Nephron (organoid): ENCODE measurements around the gene RASGEF1B.
A peak's percentile ranks its signal among the peaks of the same experiment; 100 is the strongest.

Experiments used
- H3K27ac Mint-ChIP-seq, 3 experiments: 2 replicates each; pipeline ENCODE4 v1.8.0; 2020; ENCODE audit warnings: mixed read lengths in 3 of 3, mild to moderate bottlenecking in 2 of 3, moderate library complexity in 1 of 3
- H3K27me3 Mint-ChIP-seq: 2 replicates; pipeline ENCODE4 v1.8.0; 2021; ENCODE audit warnings: low read depth, mild to moderate bottlenecking, moderate library complexity, mixed read lengths
- H3K36me3 Mint-ChIP-seq: 2 replicates; pipeline ENCODE4 v1.8.0; 2020; ENCODE audit warnings: low read depth, mixed read lengths
- H3K4me1 Mint-ChIP-seq: 2 replicates; pipeline ENCODE4 v1.8.0; 2020; ENCODE audit warnings: mixed read lengths
- H3K4me3 Mint-ChIP-seq, 3 experiments: 2 replicates each; pipeline ENCODE4 v1.8.0; 2020; ENCODE audit warnings: mild to moderate bottlenecking in 3 of 3, mixed read lengths in 3 of 3, moderate library complexity in 2 of 3
- H3K9me3 Mint-ChIP-seq: 2 replicates; pipeline ENCODE4 v1.8.0; 2020; ENCODE audit warnings: mixed read lengths
- CTCF ChIP-seq, 3 experiments: fragments of 200-600 bp; sonication (generic); IDR thresholded peaks; one replicate each; pipeline ENCODE4 v1.5.0; 2021; ENCODE audit warnings: antibody characterized with exemption in 3 of 3; ENCODE audit not compliant: unreplicated experiment in 3 of 3

RASGEF1B gene

GRCh38 chr4:81424816-81425755 is 46.6 kb downstream of the RASGEF1B start:
- peaks cover 3% of the 10 kb centered on the region for H3K9me3 Mint-ChIP-seq
- H3K27me3 Mint-ChIP-seq, result peaks cover 11% of the 10 kb centered on the region
- peaks cover 37% of the 10 kb centered on the region for H3K4me1 Mint-ChIP-seq
- TF ChIP-seq CTCF (IDR thresholded peaks at IDR 0.05; ENCODE audit: unreplicated experiment in 3 of 3), result no peak
- H3K36me3 Mint-ChIP-seq, result peaks cover 17% of the 10 kb centered on the region
- H3K27ac Mint-ChIP-seq, result peak overlapping the region in 1 of 3 experiments; percentile 57
- no peak overlapping the region for H3K4me3 Mint-ChIP-seq

- Mint-ChIP-seq H3K4me3 (no peak overlapping the region), H3K27me3 (peaks cover 7% of the 10 kb centered on the region), H3K4me1 (peaks cover 37% of the 10 kb centered on the region), H3K36me3 (peaks cover 12% of the 10 kb centered on the region), H3K27ac (peak overlapping the region in 2 of 3 experiments; percentile 15 to 17), H3K9me3 (peaks cover 3% of the 10 kb centered on the region)
- no peak for TF ChIP-seq CTCF (IDR thresholded peaks at IDR 0.05; ENCODE audit: unreplicated experiment in 3 of 3)
These were observed 47.4 kb downstream of the RASGEF1B start for GRCh38 chr4:81424336-81424735.

GRCh38 chr4:81422595-81422994 is 49.1 kb downstream of the RASGEF1B start:
- Mint-ChIP-seq H3K9me3 (no peaks in the 10 kb centered on the region), H3K36me3 (peaks cover 5% of the 10 kb centered on the region), H3K27me3 (peaks cover 7% of the 10 kb centered on the region), H3K4me3 (no peak overlapping the region), H3K27ac (no peak overlapping the region), H3K4me1 (peaks cover 42% of the 10 kb centered on the region)
- TF ChIP-seq CTCF (IDR thresholded peaks at IDR 0.05; ENCODE audit: unreplicated experiment in 3 of 3), result no peak

- no peak for TF ChIP-seq CTCF (IDR thresholded peaks at IDR 0.05; ENCODE audit: unreplicated experiment in 3 of 3)
- peaks cover 36% of the 10 kb centered on the region for H3K4me1 Mint-ChIP-seq
- H3K4me3 Mint-ChIP-seq, result no peak overlapping the region
These were observed 50.1 kb downstream of the RASGEF1B start for GRCh38 chr4:81421346-81422218.

GRCh38 chr4:81418572-81418971 is 53.1 kb downstream of the RASGEF1B start:
- TF ChIP-seq CTCF (IDR thresholded peaks at IDR 0.05; ENCODE audit: unreplicated experiment in 3 of 3), result no peak
- peaks cover 10% of the 10 kb centered on the region for H3K9me3 Mint-ChIP-seq
- peaks cover 3% of the 10 kb centered on the region for H3K36me3 Mint-ChIP-seq
- H3K27ac Mint-ChIP-seq, result no peak overlapping the region
- H3K4me3 Mint-ChIP-seq, result no peak overlapping the region
- peaks cover 3% of the 10 kb centered on the region for H3K27me3 Mint-ChIP-seq
- H3K4me1 Mint-ChIP-seq, result peaks cover 10% of the 10 kb centered on the region

More at GRCh38 chr4:81421346-81422218, 50.1 kb downstream of the RASGEF1B start:
- H3K9me3 Mint-ChIP-seq, result no peaks in the 10 kb centered on the region
- no peak overlapping the region for H3K27ac Mint-ChIP-seq
- peaks cover 5% of the 10 kb centered on the region for H3K36me3 Mint-ChIP-seq
- H3K27me3 Mint-ChIP-seq, result peaks cover 7% of the 10 kb centered on the region
